ENCODE data around the gene PLAGL2.
"Not testable (repeated sequence)": the region's sequence is repeated elsewhere in the genome, so short reads cannot be mapped to it uniquely, and the experiment has no call there.

PLAGL2 gene, protein sequence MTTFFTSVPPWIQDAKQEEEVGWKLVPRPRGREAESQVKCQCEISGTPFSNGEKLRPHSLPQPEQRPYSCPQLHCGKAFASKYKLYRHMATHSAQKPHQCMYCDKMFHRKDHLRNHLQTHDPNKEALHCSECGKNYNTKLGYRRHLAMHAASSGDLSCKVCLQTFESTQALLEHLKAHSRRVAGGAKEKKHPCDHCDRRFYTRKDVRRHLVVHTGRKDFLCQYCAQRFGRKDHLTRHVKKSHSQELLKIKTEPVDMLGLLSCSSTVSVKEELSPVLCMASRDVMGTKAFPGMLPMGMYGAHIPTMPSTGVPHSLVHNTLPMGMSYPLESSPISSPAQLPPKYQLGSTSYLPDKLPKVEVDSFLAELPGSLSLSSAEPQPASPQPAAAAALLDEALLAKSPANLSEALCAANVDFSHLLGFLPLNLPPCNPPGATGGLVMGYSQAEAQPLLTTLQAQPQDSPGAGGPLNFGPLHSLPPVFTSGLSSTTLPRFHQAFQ

DNA sequence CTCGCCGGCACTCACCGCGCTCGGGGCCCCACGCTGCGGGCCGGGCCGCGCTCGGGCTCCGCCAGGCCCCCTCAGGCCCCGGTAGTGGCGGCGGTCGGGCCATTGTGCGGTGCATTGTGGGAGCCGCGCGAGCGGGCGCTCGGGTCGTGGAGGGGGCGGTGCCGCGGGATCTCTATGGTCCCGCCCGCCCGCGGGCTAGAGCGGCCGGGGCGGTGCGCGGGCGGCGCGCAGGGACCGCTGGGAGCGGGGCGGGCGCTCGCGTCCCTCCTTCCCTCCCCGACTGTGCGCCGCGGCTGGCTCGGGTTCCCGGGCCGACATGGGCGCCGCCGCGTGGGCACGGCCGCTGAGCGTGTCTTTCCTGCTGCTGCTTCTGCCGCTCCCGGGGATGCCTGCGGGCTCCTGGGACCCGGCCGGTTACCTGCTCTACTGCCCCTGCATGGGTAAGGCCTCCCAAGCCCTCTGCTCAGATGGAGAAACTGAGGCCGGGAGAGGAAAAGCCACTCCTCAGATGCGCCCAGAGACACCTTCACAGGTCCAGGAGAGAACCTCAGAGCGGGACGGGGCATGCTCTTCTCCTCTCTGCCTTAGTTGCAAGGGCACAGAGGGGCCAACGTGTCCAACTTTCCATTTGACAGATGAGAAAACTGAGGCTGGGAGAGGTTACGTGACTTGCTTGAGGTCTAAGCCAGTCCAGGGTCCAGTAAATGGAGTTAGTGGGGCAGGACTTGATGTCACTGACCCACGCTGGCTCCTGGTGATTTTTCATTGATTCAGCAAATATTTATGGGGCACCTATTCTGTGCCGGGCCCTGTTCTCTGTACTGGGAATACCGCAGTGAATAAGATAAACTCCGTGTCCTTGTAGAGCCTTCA is at the start of gene PLAGL2, which contains the start of gene POFUT1:
Gene PLAGL2 (minus strand): TSS at position 118 of the 873 bp plus-strand sequence. CDS start 5,565 bp downstream, outside the sequence.
Gene POFUT1 (plus strand): TSS at position 255 of the 873 bp plus-strand sequence. CDS start 62 bp downstream, at position 317.
- DNase-seq (ENCODE audit: low read depth) = peak; percentile 23

DNA sequence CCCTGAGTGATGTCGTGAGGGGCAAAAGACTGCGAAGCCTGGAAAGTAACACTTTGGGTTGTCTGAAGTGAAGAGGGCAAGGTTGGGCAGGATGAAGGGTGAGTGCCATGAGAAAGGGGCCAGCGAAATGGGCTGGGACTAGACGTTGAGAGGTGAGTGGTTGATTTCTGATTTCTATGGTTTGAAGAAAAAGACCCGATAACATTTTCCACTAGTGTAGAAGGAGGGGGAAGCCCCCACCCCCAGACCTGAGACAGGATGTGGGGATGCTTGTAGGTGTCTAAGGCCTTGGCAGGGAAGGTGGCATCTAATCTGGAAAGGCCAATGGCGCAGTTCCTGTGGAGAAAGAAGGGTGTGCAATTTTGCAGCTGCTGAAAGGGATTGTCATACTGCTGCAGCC is 44.6 kb upstream of the PLAGL2 start:
- DNase-seq (ENCODE audit: low read depth) = no peak

DNA sequence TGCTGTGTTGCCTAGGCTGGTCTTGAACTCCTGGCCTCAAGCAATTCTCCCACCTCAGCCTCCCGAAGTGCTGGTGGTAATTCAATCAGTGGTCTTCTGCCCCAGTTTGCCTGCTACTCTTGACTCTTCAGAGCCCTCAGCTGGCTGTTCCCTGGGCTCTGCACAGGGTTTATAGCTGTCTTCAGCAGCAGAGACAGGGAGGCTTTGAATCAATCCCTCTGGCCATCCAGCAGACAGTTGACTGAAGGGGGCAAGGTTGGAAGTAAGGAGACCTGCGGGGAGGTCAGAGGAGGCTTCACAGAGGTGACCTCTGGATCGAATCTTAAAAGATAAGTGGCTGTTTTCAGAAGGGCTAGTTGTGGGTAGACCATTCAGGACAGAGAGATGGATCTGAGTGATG is 43.9 kb upstream of the PLAGL2 start:
- DNase-seq (ENCODE audit: low read depth) = no peak

DNA sequence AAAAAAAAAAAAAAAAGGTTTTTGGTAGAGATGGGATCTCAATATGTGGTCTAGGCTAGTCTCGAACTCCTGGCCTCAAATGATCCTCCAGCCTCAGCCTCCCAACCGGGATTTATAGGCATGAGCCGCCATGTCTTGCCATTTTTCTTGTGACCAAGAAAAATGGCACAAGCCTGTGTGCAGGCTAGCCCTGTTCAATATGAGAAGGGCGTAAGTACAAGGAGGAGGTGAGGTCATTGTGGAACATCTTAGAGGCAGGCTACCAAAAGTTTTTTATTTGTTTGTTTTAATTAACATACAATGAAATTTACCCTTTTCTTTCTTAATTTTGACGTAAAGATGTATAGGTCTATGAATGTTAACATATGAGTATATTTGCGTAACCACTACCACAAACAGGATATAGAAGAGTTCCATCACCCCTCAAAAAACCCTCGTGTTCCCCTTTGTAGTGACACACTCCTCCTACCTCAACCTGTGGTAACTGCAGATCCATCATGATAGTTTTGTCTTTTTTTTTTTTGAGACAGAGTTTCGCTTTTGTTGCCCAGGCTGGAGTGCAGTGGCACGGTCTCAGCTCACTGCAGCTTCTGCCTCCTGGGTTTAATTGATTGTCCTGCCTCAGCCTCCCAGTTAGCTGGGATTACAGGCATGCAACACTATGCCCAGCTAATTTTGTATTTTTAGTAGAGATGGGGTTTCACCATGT is 41.6 kb upstream of the PLAGL2 start:
- DNase-seq (ENCODE audit: low read depth) = no peak

DNA sequence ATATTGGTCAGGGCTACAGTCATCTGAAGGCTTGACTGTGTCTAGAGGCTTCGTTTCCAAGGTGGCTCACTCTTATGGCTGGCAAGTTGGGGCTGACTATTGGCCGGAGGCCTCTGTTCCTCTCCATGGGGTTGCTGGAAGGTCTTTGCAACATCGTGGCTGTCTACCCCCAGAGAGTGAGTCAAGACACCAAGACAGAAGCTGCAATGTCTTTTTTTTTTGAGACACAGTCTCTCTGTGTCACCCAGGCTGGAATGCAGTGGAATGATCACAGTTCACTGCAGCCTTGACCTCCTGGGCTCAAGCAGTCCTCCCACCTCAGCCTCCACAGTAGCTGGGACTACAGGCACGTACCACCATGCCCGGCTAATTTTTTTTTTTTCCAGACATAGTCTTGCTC is 40.5 kb upstream of the PLAGL2 start:
- DNase-seq (ENCODE audit: low read depth) = no peak

DNA sequence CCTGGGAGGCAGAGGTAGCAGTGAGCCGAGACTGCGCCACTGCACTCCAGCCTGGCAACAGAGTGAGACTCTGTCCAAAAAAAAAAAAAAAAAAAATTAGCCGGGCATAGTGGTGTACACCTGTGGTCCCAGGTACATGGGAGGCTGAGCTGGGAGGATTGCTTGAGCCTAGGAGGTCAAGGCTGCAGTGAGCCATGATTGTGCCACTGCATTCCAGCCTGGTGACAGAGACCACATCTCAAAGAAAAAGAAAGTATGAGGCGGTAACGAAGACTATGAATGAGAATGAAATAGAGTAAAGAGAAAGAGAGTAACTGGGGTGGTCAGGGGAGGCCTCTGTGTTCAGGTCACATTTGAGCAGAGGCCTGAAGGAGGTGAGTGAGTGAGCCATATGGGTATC is 38.7 kb upstream of the PLAGL2 start:
- DNase-seq (ENCODE audit: low read depth) = not testable (repeated sequence)

DNA sequence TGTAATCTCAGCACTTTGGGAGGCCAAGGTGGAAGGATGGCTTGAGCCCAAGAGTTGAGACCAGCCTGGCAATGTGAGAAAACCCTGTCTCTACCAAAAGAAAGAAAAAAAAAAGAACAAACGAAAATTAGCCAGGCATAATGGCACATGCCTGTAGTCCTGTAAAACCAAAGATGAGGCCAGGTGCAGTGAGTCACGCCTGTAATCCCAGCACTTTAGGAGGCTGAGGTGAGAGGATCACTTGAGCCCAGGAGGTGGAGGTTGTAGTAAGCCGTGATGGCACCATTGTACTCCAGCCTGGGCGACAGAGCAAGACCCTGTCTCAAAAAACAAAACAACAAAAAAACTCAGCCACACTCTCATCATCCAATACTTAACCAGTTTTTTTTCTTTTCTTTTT is 37.4 kb upstream of the PLAGL2 start:
- no peak for DNase-seq (ENCODE audit: low read depth)

DNA sequence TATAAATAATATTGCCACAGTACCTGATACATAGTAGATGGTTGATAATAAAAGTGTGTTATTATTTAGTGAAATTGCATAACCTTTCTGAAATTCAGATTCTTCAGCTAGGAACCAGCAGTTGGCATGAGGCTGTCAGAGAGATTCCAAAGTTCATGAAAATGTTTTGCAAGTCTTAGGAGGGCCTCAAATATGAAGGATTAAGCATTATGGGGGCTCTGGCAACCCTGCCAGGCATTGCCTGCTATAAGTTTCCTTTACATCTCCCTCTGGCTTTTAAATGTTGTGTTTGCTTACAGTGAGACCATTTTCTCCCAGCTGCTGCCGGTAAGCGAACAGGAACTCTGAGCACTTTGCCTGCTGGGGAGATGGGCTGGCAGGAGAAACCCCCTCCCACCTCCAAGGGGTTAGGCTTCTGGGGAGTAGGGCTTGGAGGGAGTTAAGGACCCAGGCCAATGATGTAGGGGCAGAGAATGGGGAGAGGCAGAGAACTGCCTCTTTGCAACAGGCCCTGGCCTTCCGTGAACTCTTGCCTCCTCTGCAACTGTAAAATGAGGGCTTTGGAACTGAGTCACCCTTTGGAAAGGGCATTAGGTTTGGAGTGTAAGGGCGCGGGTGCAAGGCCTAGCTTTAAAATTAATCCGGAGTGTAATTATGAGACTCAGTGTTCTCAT is 36.7 kb upstream of the PLAGL2 start:
- no peak for DNase-seq (ENCODE audit: low read depth)

DNA sequence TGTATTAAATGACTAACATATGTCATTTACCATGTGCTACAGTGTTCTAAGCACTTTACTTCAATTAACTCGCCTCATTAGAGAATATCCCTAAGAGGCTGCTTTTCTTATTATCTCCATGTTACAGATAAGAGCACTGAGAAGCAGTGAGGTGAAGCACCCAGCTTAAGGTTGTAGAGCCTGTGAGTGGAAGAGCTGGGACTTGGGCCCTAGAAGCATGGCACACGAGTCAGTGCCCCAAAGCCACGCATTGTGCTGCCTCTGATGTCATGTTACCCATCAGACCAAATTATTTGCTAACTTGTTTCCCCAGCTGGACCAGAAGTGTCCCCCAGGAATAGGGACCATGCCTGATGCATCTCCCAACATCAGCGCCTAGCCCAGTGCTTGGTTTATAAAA is 34.3 kb upstream of the PLAGL2 start:
- no peak for DNase-seq (ENCODE audit: low read depth)

DNA sequence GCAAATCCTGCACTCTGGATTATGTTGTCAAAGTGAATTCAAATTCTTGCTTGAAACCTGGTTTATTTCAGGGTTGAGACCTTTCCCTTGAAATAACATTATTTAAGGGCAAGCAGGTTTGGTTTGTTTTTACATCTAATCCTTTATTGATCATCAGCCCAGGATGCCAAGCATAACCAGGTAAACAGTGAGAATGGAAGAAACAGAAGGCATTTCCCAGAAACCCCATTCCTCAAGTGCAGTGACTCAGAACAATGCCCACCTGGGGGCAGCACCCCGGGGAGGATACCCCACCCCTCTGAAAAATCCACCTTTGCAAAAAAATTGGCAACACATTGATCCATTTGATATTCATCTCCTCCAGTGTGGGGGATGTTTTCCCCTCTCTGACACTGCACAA is 32.7 kb upstream of the PLAGL2 start:
- DNase-seq (ENCODE audit: low read depth) = no peak

DNA sequence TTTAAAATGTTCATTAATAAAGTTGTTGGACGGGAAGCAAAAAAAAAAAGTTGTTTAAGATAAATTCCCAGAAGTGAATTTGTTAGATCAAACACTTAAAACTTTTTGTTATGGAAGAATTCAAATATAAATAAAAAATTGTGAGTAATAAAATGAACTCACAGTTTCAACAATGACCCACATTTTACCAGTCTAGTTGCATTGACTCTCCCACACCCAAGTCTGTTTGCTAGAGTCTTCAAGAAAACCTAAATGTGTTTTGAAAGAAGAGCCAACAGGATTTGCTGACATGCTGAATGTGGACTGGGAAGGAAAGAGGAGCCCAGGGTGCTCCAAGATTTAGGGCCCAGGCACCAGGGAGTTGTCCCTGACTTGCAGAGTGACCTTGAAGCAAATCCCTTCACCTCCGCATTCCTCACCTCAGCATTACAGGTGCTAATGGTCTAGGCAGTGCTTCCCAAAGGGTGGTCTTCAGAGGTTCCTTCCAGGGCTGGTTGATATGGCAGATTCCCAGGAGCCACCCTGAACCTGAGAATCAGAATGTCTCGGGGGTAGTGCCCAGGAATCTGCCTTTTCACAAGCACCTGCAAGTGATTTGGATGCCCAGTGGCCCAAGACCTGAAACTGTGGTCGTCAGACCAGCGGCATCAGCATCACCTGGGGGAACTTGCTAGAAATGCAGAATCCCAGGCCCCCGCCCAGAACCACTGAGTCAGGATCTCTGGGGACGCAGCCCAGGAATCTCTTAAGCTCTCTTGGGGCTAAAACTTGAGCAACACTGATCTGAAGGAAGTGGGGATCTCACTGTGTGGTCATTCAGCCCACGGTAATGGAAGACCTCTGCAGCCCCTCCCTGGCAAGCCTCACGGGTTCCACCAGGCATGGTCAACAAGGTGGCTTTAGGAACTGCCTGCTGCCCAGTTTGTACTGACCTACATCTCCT is 31.2 kb upstream of the PLAGL2 start:
- DNase-seq (ENCODE audit: low read depth) = no peak

DNA sequence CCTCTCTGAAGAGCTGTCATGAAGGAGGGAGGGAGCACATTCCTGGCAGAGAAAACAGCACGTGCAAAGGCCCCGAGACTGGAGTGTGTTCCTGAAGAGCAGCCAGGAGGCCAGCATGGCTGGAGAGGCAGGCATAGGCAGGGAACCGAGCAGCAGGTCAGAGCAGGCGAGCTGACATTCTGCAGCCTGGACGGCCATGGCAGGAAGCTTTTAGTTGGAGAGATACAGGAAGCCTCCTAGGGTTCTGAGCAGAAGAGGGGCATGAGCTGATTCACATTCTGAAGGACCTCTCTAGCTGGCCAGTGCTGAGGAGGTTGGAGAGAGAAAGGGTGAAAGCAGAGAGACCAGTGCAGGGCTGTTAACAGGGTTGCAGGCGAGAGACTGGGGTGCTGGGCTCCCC is 29.9 kb upstream of the PLAGL2 start:
- no peak for DNase-seq (ENCODE audit: low read depth)

DNA sequence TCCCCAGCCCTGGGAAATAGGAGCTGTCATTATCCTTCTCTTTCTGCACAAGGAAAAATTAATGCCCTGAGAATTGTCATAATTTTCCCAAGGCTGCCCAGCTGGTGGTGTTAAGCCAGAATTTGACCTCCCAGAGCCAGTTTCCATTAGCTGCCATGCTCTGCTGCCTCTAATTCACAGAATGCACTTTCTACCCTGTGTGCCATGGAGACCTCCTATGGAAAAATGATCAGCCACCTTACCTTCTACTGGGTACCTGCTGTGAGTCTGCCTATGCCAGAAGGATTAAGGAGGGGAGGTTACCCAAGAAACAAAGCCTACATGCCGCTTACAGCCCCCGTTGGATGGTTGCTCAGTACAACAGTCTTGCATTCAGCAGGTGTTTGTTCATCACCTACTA is 29.3 kb upstream of the PLAGL2 start:
- no peak for DNase-seq (ENCODE audit: low read depth)

DNA sequence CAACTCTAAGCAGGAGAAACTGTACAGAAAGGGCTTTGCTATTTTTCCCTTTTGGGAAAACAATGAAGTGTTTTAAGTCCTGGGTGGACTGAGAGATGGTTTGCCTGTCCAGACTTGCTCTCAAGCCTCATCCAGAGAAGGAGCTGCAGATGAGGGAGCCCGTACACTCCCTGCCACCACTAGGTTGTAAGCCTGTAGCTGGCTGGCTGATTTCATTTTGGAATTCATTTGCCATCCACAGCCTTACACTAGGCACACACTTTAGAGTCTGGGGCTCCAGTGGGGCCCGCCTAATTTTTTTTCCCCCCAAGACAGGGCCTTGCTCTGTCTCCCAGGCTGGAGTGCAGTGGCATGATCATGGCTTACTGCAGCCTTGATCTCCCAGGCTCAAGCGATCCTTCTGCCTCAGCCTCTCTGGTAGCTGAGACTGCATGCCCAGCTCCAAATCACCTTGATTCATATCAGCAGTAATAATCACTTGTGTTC is 28.5 kb upstream of the PLAGL2 start:
- DNase-seq (ENCODE audit: low read depth) = no peak

DNA sequence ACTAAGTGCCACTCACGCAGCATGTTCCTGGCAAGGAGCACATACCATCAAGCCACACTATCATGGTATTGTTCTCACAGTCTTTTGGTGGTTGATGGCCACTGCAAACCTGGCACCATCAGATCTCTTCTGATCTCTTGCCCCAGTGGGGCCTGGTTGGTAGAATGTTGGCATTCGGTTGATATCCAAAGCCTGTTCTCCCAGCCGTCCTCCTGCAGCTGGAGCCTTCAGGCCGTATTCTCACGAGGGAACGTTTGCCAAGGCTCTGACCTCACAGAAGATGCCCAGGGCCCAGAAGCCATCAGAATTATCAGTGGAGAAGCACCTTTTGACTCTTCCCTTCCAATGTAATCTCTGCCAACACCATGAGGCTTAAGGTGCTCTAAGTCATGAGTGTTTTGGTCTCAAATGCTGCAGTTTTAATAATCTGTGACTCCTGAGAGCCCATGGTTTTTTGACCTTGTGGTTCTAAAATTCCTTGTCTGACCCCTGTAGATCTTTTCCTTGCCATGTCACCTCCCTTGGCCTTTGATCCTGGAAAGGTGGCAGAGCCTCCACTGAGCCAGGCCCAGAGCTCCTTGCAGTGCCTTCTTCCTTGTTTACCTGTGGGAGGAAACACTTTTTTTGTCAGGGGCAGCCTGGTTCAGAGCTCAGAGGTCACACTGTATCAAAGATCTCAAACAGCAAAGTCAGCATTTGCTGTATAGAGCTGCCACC is 27.9 kb upstream of the PLAGL2 start:
- no peak for DNase-seq (ENCODE audit: low read depth)

DNA sequence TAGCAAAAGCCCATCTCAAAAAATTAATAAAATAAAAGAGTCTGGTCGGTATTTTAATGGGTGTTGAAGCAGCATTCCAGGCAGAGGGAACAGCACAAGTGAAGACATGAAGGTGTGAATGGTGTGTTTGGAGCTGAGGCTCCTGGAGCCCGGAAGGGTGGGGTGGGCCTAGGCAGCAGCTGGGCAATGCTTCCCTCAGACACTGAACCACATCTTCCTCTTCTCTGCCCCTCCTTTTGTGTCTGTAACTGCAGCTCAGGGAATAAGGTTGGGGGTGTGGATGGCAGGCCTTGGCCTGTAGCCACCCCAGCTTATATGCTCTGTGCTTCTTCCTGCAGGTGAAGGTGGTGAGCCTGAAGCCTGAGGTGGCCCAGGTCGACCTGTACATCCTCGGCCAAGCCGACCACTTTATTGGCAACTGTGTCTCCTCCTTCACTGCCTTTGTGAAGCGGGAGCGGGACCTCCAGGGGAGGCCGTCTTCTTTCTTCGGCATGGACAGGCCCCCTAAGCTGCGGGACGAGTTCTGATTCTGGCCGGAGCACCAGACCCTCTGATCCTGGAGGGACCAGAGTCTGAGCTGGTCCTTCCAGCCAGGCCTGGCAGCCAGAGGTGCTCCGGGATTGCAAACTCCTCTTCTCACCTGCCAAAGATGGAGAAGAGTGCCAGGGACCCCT is 26.7 kb upstream of the PLAGL2 start:
- DNase-seq (ENCODE audit: low read depth) = no peak

DNA sequence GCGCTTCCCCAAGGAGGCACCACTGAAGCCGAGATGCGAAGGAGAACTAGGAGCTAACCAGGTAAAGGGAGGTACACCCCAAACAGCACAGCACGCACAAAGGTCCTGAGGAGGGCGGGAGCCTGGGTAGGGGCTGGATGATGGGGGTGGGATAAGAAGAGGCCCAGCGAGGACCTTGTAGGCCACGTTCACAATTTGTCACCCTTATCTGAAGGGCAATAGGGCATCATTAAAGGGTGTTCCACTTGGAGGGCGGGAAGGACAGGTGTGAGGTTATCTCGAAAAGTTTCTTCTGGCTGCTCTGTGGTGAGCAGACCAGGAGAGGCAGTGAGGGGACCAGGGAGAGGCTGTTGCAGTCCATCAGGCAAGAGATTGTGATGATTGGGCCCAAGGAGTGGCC is 25.7 kb upstream of the PLAGL2 start:
- no peak for DNase-seq (ENCODE audit: low read depth)

DNA sequence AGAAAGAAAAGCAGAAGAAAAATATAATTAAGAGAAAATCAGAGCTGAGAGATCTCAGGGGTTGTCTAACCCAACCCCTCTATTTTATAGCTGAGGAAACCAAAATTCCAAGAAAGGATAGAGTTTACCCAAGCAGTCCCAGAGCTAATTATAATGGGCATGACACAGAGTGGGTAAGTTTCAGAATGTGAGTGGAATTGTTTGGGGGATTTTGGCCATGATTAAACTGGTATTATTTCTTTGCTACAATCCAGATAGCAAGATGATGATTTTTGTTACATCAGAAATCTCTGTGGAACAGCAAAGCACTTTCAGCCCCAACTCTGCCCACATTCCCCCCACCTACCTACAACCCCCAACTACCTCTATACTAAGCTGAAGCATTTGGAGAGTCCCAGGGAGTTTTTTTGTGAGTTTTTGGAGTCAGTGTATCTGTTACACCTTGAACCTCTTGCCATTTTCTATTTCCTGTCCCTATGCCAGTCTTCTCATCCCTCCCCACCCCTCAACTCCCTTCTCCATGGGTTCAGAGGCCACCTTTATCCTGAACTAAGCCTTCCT is 24.9 kb upstream of the PLAGL2 start:
- DNase-seq (ENCODE audit: low read depth) = no peak

DNA sequence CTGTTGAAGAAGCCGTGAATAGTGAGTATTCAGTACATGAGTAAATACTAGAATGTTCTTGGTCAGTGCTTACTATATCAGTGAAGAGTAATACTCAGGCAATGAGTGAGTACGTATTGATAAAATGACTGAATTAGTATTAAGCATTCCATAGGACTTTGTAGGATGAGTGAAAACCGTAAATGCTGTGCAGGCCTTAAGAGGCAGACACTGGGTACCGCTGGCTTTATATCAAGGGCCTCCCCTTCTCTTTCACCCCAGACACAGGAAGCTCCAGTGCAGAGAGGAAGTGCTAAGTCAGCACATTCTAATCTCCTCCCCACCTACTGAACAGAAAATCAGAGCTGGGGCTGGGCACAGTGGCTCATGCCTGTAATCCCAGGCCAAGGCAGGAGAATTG is 24.3 kb upstream of the PLAGL2 start:
- no peak for DNase-seq (ENCODE audit: low read depth)
